Neural cell (in vitro differentiated cells): ENCODE measurements around the gene PPP2R3A.

Source experiments
- CTCF ChIP-seq: fragments of 450-650 bp; IDR thresholded peaks from 2 replicates; pipeline ENCODE4 v1.5.1; 2014; ENCODE audit warnings: antibody characterized with exemption, mild to moderate bottlenecking, moderate library complexity; ENCODE audit not compliant: poor library complexity, severe bottlenecking
- EP300 ChIP-seq: fragments of 450-650 bp; conservative IDR thresholded peaks from 2 replicates; pipeline ENCODE4 v1.6.1; 2014; ENCODE audit warnings: antibody characterized with exemption, mild to moderate bottlenecking, moderate library complexity; ENCODE audit not compliant: poor library complexity, severe bottlenecking
- EZH2 ChIP-seq: fragments of 200-600, 300-800 bp; shearing (Covaris generic), sonication (generic); IDR thresholded peaks from 2 replicates; pipeline ENCODE4 v1.6.1; 2014; ENCODE audit warnings: antibody characterized with exemption, low read length, borderline replicate concordance, mild to moderate bottlenecking; ENCODE audit not compliant: insufficient read depth, poor library complexity, severe bottlenecking
- MXI1 ChIP-seq: fragments of 450-650 bp; conservative IDR thresholded peaks from 2 replicates; pipeline ENCODE4 v1.6.1; 2014; ENCODE audit warnings: antibody characterized with exemption, mild to moderate bottlenecking; ENCODE audit not compliant: poor library complexity, severe bottlenecking
- POLR2AphosphoS5 ChIP-seq: IDR thresholded peaks from 2 replicates; pipeline ENCODE4 v1.6.1; 2012
- RAD21 ChIP-seq: fragments of 450-650 bp; conservative IDR thresholded peaks from 2 replicates; pipeline ENCODE4 v1.6.1; 2014; ENCODE audit warnings: antibody characterized with exemption, mild to moderate bottlenecking, moderate library complexity
- SMC3 ChIP-seq: fragments of 450-650 bp; conservative IDR thresholded peaks from 2 replicates; pipeline ENCODE4 v1.6.1; 2014; ENCODE audit warnings: antibody characterized with exemption, mild to moderate bottlenecking, moderate library complexity; ENCODE audit not compliant: poor library complexity
- TAF1 ChIP-seq: IDR thresholded peaks from 2 replicates; pipeline ENCODE4 v1.6.1; 2012; ENCODE audit warnings: low read depth

DNA sequence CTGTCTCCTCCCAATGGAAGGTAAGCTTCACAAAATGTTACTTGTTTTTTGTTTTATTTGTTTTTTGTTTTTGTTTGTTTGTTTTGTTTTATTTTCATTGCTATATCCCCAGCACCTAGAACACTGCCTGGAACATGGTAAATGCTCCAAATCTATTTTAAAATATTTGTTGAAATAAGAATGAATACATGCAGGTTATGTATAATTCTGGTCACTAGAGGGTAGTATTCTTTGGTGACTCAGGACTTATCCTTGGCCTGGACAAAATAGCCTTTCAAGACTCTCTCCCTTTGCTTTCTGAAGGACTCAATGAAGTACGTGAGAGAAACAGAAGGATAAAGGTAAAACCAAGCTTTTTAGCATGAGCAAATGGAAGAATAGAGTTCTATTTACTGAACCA lies 46.9 kb upstream of the PPP2R3A start:
- TF ChIP-seq EZH2: no peak
- TF ChIP-seq POLR2AphosphoS5: no peak
- TF ChIP-seq CTCF: peak; percentile 34
- TF ChIP-seq TAF1: no peak
- no peak for TF ChIP-seq MXI1
- TF ChIP-seq RAD21: no peak
- TF ChIP-seq SMC3: no peak
- no peak for TF ChIP-seq EP300
